ENCODE data around the gene KRT76.

The KRT76 gene

GRCh38 chr12:52776913-52777395 lies at the start of gene KRT76:
TSS of gene KRT76 (minus strand) at chr12:52777345. CDS start at chr12:52777291, 54 bp downstream.
- Histone ChIP-seq H3F3A (ENCODE audit: insufficient read depth, low read length) (no peaks in the 10 kb centered on the region), H3K9me2 (ENCODE audit: low read depth, low read length) (no peaks in the 10 kb centered on the region), H3K27ac (ENCODE audit: low read depth, low read length, poor library complexity, severe bottlenecking) (no peak within 1 kb of the TSS), H3K79me2 (ENCODE audit: insufficient read depth, low read length) (no peaks in the 10 kb centered on the region), H3K9ac (ENCODE audit: low read length) (no peak within 1 kb of the TSS), H3K27me3 (ENCODE audit: insufficient read depth, low read length) (peaks cover 3% of the 10 kb centered on the region; the same call in 1 of the 2 replicates), H2AFZ (ENCODE audit: low read length) (no peak within 1 kb of the TSS), H3K36me3 (ENCODE audit: insufficient read depth, low read length) (no peaks in the 10 kb centered on the region), H3K4me1 (ENCODE audit: insufficient read depth, low read length, severe bottlenecking) (no peaks in the 10 kb centered on the region), H3K9me3 (ENCODE audit: low read length) (no peaks in the 10 kb centered on the region), H3K4me2 (ENCODE audit: low read length) (no peak within 1 kb of the TSS), H3K4me3 (ENCODE audit: low read depth, low read length, poor library complexity, severe bottlenecking) (no peak within 1 kb of the TSS), H4K20me1 (ENCODE audit: insufficient read depth, low read length) (no peaks in the 10 kb centered on the region)
- TF ChIP-seq EZH2 (IDR thresholded peaks at IDR 0.05; ENCODE audit: borderline replicate concordance, low read length) (no peak), CTCF (IDR thresholded peaks at IDR 0.05; ENCODE audit: low read length) (no peak)

GRCh38 chr12:52825961-52826360 lies 48.8 kb upstream of the KRT76 start:
- Histone ChIP-seq H3K27me3 (ENCODE audit: insufficient read depth, low read length) (no peaks in the 10 kb centered on the region), H3K27ac (ENCODE audit: low read depth, low read length, poor library complexity, severe bottlenecking) (no peak overlapping the region), H4K20me1 (ENCODE audit: insufficient read depth, low read length) (no peaks in the 10 kb centered on the region), H3K4me2 (ENCODE audit: low read length) (no peak overlapping the region), H3K9ac (ENCODE audit: low read length) (no peak overlapping the region), H3K9me2 (ENCODE audit: low read depth, low read length) (no peaks in the 10 kb centered on the region), H3K9me3 (ENCODE audit: low read length) (no peaks in the 10 kb centered on the region), H3K4me1 (ENCODE audit: insufficient read depth, low read length, severe bottlenecking) (no peaks in the 10 kb centered on the region), H2AFZ (ENCODE audit: low read length) (no peak overlapping the region), H3F3A (ENCODE audit: insufficient read depth, low read length) (no peaks in the 10 kb centered on the region), H3K79me2 (ENCODE audit: insufficient read depth, low read length) (no peaks in the 10 kb centered on the region), H3K4me3 (ENCODE audit: low read depth, low read length, poor library complexity, severe bottlenecking) (no peak overlapping the region), H3K36me3 (ENCODE audit: insufficient read depth, low read length) (no peaks in the 10 kb centered on the region)
- TF ChIP-seq EZH2 (IDR thresholded peaks at IDR 0.05; ENCODE audit: borderline replicate concordance, low read length), result no peak
- no peak for TF ChIP-seq CTCF (IDR thresholded peaks at IDR 0.05; ENCODE audit: low read length)

GRCh38 chr12:52824741-52825410 lies 47.7 kb upstream of the KRT76 start:
- no peaks in the 10 kb centered on the region for H3K79me2 ChIP-seq (ENCODE audit: insufficient read depth, low read length)
- no peak overlapping the region for H3K9ac ChIP-seq (ENCODE audit: low read length)
- H3K4me3 ChIP-seq (ENCODE audit: low read depth, low read length, poor library complexity, severe bottlenecking), result no peak overlapping the region
- TF ChIP-seq CTCF (IDR thresholded peaks at IDR 0.05; ENCODE audit: low read length) (no peak), EZH2 (IDR thresholded peaks at IDR 0.05; ENCODE audit: borderline replicate concordance, low read length) (no peak)
- no peak overlapping the region for H2AFZ ChIP-seq (ENCODE audit: low read length)
- no peaks in the 10 kb centered on the region for H3K9me2 ChIP-seq (ENCODE audit: low read depth, low read length)
- H3K36me3 ChIP-seq (ENCODE audit: insufficient read depth, low read length), result no peaks in the 10 kb centered on the region
- H3K4me2 ChIP-seq (ENCODE audit: low read length), result no peak overlapping the region
- no peaks in the 10 kb centered on the region for H3K4me1 ChIP-seq (ENCODE audit: insufficient read depth, low read length, severe bottlenecking)
- H4K20me1 ChIP-seq (ENCODE audit: insufficient read depth, low read length), result no peaks in the 10 kb centered on the region
- no peaks in the 10 kb centered on the region for H3F3A ChIP-seq (ENCODE audit: insufficient read depth, low read length)
- no peaks in the 10 kb centered on the region for H3K9me3 ChIP-seq (ENCODE audit: low read length)
- H3K27ac ChIP-seq (ENCODE audit: low read depth, low read length, poor library complexity, severe bottlenecking), result no peak overlapping the region
- H3K27me3 ChIP-seq (ENCODE audit: insufficient read depth, low read length), result no peaks in the 10 kb centered on the region
